HG03354 (cell line): Measurements from ENCODE around the gene ATP6AP1.

Experiments used
- ATAC-seq: cut with Tn5 transposase; IDR thresholded peaks from one replicate; pipeline ENCODE4 v1.9.1; 2021; ENCODE audit warnings: mild to moderate bottlenecking; ENCODE audit not compliant: unreplicated experiment, poor library complexity, severe bottlenecking

Gene ATP6AP1

DNA sequence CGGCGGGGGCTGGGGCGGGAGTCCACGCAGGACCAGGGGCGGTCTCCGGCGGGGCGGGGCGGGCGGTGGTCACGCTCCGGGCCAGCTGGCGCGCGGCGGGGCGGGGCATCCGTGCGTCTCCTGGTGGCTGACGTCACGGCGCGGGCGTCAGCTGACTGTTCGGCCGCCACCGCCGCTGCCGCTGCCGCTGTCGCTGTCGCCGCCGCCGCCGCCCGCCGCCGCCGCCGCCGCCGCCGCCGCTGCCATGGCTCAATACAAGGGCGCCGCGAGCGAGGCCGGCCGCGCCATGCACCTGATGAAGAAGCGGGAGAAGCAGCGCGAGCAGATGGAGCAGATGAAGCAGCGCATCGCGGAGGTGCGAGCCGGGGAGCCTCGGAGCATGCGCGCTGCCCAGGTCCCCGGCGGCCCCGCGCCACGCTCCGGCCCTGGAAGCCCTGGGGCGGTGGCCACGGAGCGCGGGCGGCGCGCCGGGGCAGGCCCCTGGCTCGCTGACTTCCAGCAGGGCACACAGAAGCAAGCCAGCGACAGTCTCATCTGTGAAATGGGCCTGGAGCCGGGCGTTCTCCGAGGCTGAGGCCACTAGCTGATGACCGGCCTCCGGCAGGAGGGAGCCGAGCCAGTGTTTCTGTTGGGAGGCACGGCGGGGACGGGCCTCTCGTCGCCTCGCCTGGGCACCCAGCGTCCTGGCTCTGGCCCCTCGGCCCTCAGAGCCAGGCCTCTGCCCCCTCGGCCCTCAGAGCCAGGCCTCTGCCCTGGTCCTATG lies 15.7 kb downstream of the ATP6AP1 start, which contains the start of gene FAM50A:
TSS of gene FAM50A (plus strand) at position 150 of the 763 bp plus-strand sequence. CDS start at position 245, 95 bp downstream.
- peak; percentile 74 for ATAC-seq

DNA sequence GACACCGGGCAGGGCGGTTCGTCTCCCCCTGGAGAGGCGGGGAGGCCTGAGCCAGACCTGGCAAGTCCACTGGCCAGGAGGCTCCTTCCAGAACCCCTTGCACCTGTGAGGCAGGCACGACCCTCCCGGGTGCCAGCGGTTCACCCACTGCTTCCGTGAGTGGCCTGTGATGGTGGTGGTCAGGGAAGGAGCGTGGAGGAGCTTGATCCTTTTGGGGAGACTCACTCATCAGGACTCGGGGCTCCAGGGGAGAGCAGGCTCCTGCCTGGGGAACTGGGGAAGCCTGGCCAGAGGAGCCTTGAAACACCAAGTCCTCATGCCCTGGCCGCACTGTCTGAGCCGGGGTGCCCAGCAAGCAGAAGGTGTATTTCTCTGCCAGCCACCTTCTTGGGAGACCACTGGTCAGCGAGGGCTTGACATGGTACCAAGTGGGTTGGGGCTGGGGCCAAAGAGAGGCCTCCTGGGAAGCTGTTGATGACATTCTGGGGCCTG lies 16.3 kb downstream of the ATP6AP1 start:
- ATAC-seq, result no peak

DNA sequence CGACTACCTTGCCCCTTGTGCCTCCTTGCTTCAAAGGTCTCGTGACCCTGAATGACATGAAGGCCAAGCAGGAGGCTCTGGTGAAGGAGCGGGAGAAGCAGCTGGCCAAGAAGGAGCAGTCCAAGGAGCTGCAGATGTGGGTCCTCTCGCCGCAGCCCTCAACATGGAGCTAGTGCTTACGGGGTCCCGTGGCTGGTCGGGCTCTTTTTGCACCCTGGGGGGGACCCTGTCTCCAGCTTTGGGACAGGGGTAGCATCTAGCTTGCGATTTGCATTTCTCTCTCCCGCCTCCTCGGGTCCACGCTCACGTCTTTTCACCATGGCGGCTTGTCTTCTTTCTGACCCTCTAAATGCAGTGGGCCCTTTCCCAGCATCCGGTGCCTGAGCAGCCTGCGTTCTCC lies 17.3 kb downstream of the ATP6AP1 start:
- no peak for ATAC-seq

DNA sequence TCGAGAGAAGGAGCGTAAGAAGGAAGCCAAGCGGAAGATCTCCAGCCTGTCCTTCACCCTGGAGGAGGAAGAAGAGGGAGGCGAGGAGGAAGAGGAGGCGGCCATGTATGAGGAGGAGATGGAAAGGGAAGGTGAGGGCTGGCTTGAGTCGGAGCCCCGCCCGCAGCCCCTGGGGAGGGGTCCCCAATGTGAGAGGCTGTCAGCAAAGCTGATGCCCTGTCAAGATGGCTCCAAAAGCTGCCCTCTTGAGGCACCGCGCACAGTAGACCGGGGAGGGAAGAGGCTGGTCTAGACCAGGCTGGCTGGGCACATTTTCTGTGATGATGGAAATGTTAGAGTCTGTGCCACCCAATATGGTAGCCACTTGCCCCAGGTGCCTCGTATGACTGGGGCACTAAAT lies 18.0 kb downstream of the ATP6AP1 start:
- no peak for ATAC-seq

DNA sequence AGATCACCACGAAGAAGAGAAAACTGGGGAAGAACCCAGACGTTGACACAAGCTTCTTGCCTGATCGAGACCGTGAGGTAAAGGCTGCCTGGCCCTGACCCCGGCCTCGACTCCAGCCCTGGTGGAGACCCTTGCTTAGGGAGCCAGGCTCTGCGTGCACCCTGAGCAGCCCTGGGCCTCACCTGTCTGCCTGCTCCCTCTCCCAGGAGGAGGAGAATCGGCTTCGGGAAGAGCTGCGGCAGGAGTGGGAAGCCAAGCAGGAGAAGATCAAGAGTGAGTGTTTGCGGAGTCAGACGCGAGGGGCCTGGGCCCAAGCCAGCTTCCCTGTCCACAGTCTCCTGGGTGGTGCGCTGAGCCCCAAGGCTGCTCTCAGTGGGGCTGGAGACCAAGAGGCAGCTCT lies 20.0 kb downstream of the ATP6AP1 start:
- no peak for ATAC-seq

DNA sequence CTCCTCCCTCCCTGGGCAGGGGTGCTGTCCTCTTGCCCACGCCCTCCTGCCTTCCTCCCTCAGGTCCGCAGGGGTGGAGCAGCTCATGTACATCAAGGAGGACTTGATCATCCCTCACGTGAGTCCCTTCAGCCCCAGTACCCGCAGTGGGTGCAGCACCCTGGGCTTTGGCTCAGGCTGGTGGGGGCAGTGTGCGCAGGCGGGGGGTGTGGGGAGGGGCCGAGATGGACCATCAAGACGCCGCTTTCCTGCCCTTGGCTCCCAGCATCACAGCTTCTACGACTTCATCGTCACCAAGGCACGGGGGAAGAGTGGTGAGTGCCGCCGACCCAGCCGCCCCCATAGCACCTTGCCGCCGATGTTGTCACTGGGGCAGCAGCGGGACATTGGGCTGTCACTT lies 21.1 kb downstream of the ATP6AP1 start:
- ATAC-seq, result no peak

DNA sequence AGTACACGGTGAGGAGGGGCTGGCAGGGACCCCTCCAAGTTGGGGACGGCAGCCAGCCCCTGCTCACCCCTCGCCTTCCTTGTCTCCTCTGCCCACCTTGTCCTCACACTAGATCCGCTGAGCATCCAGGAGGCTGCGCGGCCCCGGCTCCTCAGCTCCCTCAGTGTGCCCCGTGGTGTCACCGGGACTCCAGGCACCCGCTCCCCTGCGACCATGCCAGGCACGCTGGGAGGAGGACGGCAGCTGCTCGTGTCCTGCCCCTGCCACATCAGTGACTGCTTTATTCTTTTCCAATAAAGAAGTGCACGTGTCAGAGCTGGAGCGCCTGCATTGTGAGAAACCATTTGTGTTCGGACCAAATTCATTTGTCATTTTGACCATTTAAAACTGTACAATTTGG lies 21.8 kb downstream of the ATP6AP1 start:
- ATAC-seq, result no peak

DNA sequence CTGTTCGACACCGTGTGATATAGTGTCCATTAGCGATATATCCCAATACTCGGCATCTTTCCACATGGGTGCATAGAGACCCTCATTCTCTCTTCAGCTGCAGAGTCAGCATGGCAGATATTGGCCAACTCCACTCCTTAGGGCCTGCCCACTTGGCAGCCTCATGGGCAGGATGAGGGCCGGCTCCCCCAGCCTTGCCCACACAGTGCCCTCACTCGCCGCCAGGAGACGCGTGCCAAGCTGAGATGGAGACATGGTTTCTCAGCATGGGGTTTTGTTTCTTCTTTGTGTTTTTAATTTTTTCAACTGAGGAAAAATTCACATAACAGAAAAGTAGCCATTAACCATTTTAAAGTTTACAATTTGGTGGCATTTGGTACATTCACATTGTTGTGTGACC lies 24.3 kb downstream of the ATP6AP1 start:
- no peak for ATAC-seq

DNA sequence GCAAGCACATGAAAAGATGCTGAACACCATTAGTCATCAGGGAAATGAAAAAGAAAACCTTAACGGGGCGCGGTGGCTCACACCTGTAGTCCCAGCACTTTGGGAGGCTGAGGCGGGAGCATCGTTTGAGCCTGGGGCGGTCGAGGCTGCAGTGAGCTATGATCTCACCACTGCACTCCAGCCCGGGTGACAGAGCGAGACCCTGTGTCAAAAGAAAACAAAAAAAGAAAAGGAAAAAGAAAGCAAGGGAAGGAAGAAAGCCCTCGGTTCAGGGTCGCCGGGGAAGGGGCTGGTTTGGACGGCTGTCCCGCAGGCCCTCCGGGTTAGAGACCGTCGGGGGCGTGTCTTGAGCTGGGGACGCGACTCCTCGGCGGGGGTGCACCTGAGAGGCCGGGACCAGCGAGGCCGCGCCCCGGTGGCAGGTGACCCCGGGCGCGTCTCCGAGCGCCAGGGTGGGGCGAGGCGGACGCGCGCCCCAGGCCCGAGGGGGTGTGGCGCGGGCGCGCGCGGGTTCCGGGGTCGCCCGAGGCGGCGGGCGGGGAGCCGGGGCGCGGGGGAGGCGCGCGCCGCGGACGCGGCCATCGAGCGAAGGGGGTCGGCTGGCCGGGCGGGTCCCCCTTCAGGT lies 29.1 kb downstream of the ATP6AP1 start:
- peak; percentile 38 for ATAC-seq

DNA sequence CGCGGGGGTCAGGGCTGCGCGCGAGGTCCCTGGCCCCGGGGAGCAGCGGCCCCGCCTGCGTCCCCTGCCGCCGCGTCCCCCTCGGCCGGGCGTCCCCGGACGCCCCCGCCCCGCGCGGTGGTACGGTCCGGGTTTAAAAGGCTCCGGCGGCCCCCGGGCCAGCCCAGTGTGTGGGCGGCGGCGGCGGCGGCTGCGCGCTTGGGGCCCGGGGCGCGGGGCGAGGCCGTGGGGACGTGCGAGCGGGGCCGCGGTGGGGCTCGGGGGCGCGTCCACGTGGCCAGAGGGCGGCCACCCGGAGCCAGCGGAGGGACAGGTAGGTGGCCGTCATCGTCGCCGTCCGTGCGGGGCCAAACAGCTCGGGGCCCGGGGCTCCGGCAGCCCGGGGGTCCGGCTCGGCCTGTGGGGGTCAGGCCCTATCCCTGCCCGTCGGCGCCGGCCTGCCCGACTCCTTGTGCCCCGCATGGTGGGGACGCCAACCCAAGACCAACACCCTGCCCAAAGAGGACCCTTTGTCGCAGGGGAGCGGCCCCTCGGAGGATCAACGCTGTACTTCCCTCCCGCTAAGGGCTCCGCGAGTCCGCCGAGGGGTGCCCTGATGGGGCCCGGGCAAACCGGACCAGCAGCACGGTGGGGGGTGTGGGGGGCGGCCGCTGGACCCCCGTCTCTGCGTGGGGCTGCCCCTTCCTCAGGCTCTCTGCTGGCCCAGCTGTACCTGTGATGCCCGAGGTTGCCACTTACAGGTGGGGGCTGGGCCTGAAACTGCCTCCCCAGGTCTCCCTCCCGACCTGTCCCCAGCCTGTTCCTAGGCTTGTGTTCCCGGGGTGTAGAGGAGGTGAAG lies 29.9 kb downstream of the ATP6AP1 start, which contains the start of gene PLXNA3:
TSS of gene PLXNA3 (plus strand) at position 166 of the 838 bp plus-strand sequence. CDS start 1,903 bp downstream, outside the sequence.
- peak; percentile 61 for ATAC-seq

DNA sequence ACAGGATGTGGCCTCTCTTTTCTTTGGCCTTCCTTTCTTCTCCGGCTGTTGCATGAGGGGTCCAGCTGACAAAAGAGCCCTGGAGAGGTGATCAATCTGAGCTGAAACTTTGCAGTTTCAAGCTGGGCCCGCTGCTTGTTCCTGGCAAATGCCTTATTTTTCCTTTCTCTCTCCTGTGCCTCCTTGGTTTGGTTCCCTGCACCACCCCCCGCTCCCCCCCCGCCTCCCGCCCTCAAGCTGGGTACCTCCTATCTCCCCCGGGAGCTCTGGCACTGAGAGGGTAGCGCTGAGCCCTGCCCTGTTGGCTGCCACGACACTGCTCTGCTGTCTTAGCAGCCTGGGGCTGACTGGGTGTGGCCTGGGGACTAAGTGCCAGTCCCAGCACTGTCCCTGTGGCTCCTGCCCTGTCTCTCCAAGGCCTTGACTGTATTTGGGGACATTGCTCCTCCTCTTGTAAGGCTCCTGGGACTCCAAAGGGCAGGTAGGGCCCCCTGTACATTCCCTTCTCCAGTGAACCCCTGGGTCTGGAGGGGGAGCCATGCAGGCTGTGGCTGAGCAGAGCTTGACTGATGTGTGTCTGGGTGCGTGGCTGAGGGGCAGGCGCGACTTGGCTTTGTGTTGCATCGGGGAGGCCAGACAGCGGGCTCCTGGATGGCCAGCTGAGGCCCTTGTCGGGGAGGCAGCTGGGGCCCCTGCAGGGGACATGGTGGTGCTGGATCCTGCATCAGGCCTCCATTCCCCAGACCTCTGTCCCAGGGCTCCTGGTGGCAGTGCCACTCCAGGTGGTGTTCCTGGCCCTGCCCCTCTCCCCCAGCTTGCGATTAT lies 30.7 kb downstream of the ATP6AP1 start:
- ATAC-seq, result no peak

DNA sequence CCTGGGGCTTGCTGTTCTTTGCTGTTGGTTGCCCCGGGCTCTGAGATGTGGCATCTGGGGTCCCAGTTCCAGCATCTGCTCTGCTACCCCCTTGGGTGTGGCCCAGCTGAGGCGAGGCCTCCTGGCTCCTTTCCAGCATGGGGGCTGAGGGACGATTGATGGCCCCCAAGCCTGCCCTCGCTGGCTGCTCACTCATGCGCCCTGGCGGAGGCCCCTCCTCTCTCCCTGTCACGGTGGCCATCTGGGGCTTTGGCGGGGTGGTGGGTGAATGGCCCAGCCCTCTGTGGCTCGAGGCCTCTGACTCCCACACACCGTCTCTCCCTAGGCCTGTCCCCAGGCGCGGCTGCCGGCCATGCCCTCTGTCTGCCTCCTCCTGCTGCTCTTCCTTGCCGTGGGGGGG lies 31.4 kb downstream of the ATP6AP1 start:
- no peak for ATAC-seq

DNA sequence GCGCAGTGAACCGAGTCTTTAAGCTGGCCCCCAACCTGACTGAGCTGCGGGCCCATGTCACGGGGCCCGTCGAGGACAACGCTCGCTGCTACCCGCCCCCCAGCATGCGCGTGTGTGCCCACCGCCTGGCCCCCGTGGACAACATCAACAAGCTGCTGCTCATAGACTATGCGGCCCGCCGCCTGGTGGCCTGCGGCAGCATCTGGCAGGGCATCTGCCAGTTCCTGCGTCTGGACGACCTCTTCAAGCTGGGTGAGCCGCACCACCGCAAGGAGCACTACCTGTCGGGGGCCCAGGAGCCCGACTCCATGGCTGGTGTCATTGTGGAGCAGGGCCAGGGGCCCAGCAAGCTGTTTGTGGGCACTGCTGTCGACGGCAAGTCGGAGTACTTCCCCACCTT lies 31.8 kb downstream of the ATP6AP1 start:
- ATAC-seq, result no peak

DNA sequence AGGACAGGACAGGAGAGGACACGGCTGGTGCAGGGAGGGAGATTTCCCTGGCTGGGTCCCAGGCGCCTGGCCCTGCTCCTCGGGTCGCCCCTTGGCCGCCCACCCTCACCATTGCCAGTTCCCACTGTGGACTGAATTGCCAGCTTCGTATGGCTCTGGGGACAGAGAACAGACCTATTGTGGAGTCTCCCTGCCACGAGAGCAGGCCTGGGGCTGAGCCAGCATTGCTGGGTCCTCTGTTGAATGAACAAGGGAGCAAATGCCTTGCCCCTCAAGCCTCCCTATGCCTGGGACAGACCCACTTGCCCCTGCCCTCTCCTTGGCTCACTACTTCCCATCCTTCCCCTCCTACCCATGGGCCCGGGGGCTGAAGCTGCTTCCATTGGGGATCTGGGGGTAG lies 33.9 kb downstream of the ATP6AP1 start:
- ATAC-seq, result no peak

DNA sequence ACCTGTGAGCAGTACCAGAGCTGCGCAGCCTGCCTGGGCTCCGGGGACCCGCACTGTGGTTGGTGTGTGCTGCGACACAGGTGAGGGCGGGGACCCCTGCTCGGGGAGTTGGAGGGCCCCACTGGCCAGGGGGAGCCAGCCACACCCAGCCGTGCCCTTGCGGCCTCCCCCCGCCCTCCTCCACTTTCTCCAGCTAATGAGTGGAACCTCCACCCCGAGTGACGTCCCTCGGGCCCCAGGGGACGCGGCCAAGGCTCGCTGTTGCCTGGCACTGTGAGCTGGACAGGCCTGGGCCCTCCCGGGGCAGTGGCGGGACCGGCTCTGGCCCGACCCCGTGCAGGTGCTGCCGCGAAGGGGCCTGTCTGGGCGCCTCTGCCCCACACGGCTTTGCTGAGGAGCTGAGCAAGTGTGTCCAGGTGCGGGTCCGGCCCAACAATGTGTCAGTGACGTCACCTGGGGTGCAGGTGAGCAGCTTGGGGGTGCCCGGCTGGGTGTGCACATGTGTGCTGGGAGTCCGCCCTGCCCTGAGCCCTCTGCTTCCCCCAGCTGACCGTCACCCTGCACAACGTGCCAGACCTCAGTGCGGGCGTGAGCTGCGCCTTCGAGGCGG lies 35.2 kb downstream of the ATP6AP1 start:
- no peak for ATAC-seq

DNA sequence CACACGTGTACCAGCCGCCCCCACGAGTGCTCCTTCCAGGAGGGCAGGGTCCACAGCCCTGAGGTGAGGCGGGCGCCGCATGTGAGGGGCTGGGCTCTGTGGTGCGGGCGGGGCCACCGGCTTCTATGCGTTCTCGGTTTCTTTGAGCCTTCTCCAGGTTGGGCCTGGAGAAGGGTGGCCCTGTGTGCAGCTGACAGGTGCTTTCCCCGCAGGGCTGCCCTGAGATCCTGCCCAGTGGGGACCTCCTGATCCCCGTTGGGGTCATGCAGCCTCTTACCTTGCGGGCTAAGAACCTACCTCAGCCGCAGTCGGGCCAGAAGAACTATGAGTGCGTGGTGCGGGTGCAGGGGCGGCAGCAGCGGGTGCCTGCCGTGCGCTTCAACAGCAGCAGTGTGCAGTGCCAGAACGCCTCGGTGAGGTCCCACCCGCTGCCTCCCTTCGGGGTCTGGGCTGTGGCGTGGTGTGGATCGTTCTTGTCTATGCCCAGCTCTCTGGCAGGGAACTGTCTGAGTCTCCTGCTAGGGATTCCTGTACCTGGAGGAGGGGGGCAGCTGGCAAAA lies 36.4 kb downstream of the ATP6AP1 start:
- ATAC-seq, result no peak

DNA sequence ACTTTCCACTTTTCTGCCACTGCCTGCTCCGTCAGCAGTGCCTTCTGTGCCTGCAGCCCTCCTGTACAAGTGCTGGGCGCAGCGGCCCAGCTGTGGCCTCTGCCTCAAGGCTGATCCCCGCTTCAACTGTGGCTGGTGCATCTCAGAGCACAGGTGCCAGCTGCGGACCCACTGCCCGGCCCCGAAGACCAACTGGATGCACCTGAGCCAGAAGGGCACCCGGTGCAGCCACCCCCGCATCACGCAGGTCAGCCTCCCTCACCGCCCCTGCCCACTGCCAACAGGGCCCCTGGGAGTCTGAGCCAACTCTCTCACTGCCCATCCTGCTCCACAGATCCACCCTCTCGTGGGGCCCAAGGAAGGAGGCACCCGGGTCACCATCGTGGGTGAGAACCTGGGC lies 37.1 kb downstream of the ATP6AP1 start:
- no peak for ATAC-seq

DNA sequence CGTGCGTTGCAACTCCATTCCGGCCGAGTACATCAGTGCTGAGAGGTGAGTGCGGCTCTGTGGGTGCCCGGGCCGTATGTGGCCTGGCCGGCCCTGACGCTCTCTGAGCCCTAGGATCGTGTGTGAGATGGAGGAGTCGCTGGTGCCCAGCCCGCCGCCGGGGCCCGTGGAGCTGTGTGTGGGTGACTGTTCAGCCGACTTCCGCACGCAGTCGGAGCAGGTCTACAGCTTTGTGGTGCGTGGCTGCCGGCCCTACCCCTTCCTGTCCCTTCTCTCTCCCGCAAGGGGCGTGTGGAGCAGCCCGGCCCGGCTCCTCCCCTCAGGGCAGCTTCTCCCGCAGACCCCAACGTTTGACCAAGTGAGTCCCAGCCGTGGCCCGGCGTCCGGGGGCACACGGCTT lies 37.6 kb downstream of the ATP6AP1 start:
- ATAC-seq, result no peak

DNA sequence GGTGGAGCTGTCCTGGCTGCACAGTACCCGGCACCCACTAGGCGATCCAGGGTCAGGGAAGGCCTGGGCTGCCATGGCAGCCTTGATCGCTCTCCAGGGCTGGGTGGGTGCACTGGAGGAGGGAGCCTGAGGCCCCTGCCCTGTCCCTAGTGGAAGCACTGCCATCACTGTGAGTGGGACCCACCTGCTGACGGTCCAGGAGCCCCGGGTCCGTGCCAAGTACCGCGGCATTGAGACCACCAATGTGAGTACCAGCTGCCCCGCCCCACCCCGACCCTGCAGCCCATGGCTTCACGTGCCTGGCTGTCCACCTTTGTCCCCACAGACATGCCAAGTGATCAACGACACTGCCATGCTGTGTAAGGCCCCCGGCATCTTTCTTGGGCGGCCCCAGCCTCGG lies 38.4 kb downstream of the ATP6AP1 start:
- no peak for ATAC-seq
